Neural progenitor cell (in vitro differentiated cells): ENCODE results near the gene C19orf12. TPM values are rescaled to one million over a fixed set of nuclear protein-coding genes. Genes with fewer than 3 reads are reported as not detected.
A peak's percentile ranks its signal among the peaks of the same experiment; 100 is the strongest.

Experiments used
- DNase-seq: peaks from one replicate; pipeline ENCODE4 v3.0.0-alpha.2; 2016; ENCODE audit warnings: low spot score
- H2AFZ ChIP-seq: fragments of 200-600 bp; sonication (generic); replicated peaks from 2 replicates; pipeline ENCODE4 v1.6.1; 2016; ENCODE audit warnings: antibody characterized with exemption
- H3F3A ChIP-seq: fragments of 200-600 bp; sonication (generic); 2 replicates; pipeline ENCODE4 v1.6.1; 2016; ENCODE audit warnings: antibody characterized with exemption, low read depth
- H3K27ac ChIP-seq: fragments of 200-600 bp; sonication (generic); 2 replicates; pipeline ENCODE4 v1.5.1; 2016; ENCODE audit warnings: mild to moderate bottlenecking
- H3K27me3 ChIP-seq: fragments of 200-600 bp; sonication (generic); 2 replicates; pipeline ENCODE4 v1.6.1; 2016; ENCODE audit warnings: mild to moderate bottlenecking, moderate library complexity
- H3K36me3 ChIP-seq: fragments of 200-600 bp; sonication (generic); 2 replicates; pipeline ENCODE4 v1.5.1; 2016
- H3K4me1 ChIP-seq: fragments of 200-600 bp; sonication (generic); 2 replicates; pipeline ENCODE4 v1.6.1; 2016; ENCODE audit warnings: mixed run types
- H3K4me2 ChIP-seq: fragments of 200-600 bp; sonication (generic); 2 replicates; pipeline ENCODE4 v1.6.1; 2016
- H3K4me3 ChIP-seq: fragments of 200-600 bp; sonication (generic); 2 replicates; pipeline ENCODE4 v1.5.1; 2016
- H3K79me2 ChIP-seq: fragments of 200-600 bp; sonication (generic); 2 replicates; pipeline ENCODE4 v1.6.1; 2016; ENCODE audit warnings: low read depth
- H3K9ac ChIP-seq: fragments of 200-600 bp; sonication (generic); 2 replicates; pipeline ENCODE4 v1.6.1; 2016
- H3K9me3 ChIP-seq: fragments of 200-600 bp; sonication (generic); 2 replicates; pipeline ENCODE4 v1.5.1; 2016; ENCODE audit warnings: low read depth
- H4K20me1 ChIP-seq: fragments of 200-600 bp; sonication (generic); 2 replicates; pipeline ENCODE4 v1.6.1; 2016; ENCODE audit warnings: low read depth
- H3K27ac Mint-ChIP-seq: 3 replicates; pipeline ENCODE4 v1.8.0; 2021; ENCODE audit warnings: mixed read lengths
- H3K27me3 Mint-ChIP-seq: 2 replicates; pipeline ENCODE4 v1.8.0; 2022; ENCODE audit warnings: low read depth, mild to moderate bottlenecking, inconsistent platforms, moderate library complexity, mixed read lengths; ENCODE audit not compliant: insufficient read depth
- H3K36me3 Mint-ChIP-seq: 3 replicates; pipeline ENCODE4 v1.8.0; 2021; ENCODE audit warnings: mixed read lengths
- H3K4me1 Mint-ChIP-seq: 3 replicates; pipeline ENCODE4 v1.8.0; 2021; ENCODE audit warnings: mixed read lengths
- H3K4me3 Mint-ChIP-seq: 3 replicates; pipeline ENCODE4 v1.8.0; 2021; ENCODE audit warnings: mild to moderate bottlenecking, moderate library complexity, mixed read lengths
- H3K9me3 Mint-ChIP-seq: 3 replicates; pipeline ENCODE4 v1.8.0; 2020; ENCODE audit warnings: mixed read lengths
- EZH2 ChIP-seq: fragments of 200-600 bp; sonication (generic); IDR thresholded peaks from 2 replicates; pipeline ENCODE4 v1.6.1; 2017; ENCODE audit warnings: antibody characterized with exemption, mild to moderate bottlenecking, moderate library complexity
- EZH2phosphoT487 ChIP-seq: fragments of 200-600 bp; sonication (generic); IDR thresholded peaks from 2 replicates; pipeline ENCODE4 v1.6.1; 2017; ENCODE audit warnings: antibody characterized with exemption
- total RNA-seq: library from RNA; depleted of rRNA; stranded (reverse); fragments of >200 nt; gene quantifications from 2 replicates; pipeline ENCODE4 v1.2.3, GENCODE V29; 2015; ENCODE audit warnings: low replicate concordance
- TF ChIP-seq, protein P1 (sequence below): fragments of 200-600 bp; sonication (generic); IDR thresholded peaks from 2 replicates; pipeline ENCODE4 v1.5.1; 2017; ENCODE audit warnings: antibody characterized with exemption, mild to moderate bottlenecking

The C19orf12 gene
- total RNA-seq, 1 donor from 2014 or later, result 28.2 TPM

DNA sequence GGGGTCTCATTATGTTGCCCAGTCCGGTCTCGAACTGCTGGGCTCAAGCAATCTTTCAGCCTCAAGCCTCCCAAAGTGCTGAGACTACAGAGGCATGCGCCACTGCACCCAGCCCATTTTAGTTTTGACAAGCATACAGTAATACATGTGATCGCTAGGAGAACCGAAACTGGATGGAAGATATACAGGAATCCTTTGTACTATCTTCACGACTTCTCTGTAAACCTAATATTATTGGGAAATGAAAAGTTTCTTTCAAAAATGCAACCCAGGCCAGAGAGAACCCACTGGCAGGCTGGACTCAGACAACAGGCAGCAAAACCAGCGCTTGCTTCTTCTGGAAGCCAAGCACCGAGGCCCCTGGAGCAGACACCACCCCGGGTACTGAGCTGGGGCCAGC lies 9.4 kb downstream of the C19orf12 start:
- Histone ChIP-seq H3K9me3 (no peaks in the 10 kb centered on the region), H3K9ac (peak overlapping the region; percentile 7), H2AFZ (no peak overlapping the region), H4K20me1 (no peaks in the 10 kb centered on the region), H3K27ac (no peak overlapping the region), H3K4me1 (no peaks in the 10 kb centered on the region), H3K4me3 (no peak overlapping the region), H3F3A (no peaks in the 10 kb centered on the region), H3K79me2 (no peaks in the 10 kb centered on the region), H3K4me2 (no peak overlapping the region), H3K27me3 (no peaks in the 10 kb centered on the region), H3K36me3 (no peaks in the 10 kb centered on the region)
- no peak for DNase-seq
- no peak overlapping the region for H3K27ac Mint-ChIP-seq
- no peak overlapping the region for H3K4me3 Mint-ChIP-seq
- no peaks in the 10 kb centered on the region for H3K27me3 Mint-ChIP-seq
- TF ChIP-seq EZH2phosphoT487, result no peak
- TF ChIP-seq, protein P1, sequence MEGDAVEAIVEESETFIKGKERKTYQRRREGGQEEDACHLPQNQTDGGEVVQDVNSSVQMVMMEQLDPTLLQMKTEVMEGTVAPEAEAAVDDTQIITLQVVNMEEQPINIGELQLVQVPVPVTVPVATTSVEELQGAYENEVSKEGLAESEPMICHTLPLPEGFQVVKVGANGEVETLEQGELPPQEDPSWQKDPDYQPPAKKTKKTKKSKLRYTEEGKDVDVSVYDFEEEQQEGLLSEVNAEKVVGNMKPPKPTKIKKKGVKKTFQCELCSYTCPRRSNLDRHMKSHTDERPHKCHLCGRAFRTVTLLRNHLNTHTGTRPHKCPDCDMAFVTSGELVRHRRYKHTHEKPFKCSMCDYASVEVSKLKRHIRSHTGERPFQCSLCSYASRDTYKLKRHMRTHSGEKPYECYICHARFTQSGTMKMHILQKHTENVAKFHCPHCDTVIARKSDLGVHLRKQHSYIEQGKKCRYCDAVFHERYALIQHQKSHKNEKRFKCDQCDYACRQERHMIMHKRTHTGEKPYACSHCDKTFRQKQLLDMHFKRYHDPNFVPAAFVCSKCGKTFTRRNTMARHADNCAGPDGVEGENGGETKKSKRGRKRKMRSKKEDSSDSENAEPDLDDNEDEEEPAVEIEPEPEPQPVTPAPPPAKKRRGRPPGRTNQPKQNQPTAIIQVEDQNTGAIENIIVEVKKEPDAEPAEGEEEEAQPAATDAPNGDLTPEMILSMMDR, result no peak
- no peak for TF ChIP-seq EZH2
- no peaks in the 10 kb centered on the region for H3K9me3 Mint-ChIP-seq
- peaks cover 2% of the 10 kb centered on the region for H3K36me3 Mint-ChIP-seq
- no peaks in the 10 kb centered on the region for H3K4me1 Mint-ChIP-seq

DNA sequence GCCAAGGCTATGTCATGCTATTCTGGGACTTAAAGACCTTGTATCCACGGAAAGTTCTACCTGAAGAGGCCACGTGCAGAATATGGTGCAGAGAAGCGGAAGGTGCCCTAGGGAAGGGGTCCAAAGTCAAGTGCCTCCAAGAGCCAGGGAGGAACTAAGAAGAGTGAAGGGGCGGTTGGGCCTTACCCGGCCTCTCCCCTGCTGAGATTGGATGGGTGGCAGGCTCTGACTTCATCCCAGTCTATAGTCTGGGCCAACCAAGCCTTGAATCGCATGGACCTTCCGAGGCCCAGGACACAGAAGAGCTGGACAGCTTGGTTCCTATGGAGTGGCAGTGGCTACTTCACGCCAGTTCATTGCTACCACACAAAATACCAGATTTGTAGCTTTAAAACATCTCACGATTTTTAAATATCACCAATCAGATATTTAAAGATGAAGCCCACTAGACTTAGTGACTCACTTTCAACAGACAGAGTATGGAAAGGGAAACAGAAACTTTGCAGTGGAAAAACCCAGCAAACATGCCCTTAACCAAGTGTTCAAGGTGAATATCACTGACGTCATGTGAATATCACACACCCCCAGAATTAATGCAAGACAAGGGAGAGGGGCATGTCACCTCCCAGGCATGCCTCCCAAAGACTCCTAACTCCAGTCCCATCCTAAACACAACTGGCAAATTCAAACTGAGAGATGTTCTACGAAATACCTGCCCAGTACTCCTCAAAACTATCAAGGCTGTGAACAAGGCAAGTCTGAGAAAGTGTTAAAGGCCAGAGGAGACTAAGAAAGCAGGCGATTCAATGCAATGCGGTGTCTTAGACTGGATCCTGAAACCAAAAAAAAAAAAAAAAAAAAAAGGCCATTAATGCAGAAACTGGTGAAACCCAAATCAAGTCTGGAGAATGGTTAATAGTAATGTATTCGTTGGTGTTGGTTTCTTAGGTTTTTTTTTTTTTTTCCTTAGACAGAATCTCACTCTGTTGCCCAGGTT lies 10.2 kb downstream of the C19orf12 start:
- no peak overlapping the region for H3K4me3 ChIP-seq
- no peaks in the 10 kb centered on the region for H3F3A ChIP-seq
- H2AFZ ChIP-seq, result no peak overlapping the region
- Mint-ChIP-seq H3K27me3 (no peaks in the 10 kb centered on the region), H3K4me1 (no peaks in the 10 kb centered on the region), H3K4me3 (no peak overlapping the region), H3K27ac (no peak overlapping the region), H3K9me3 (no peaks in the 10 kb centered on the region), H3K36me3 (peaks cover 2% of the 10 kb centered on the region)
- H3K9ac ChIP-seq, result no peak overlapping the region
- no peaks in the 10 kb centered on the region for H3K79me2 ChIP-seq
- H3K27me3 ChIP-seq, result no peaks in the 10 kb centered on the region
- H3K4me2 ChIP-seq, result no peak overlapping the region
- H3K9me3 ChIP-seq, result no peaks in the 10 kb centered on the region
- H3K4me1 ChIP-seq, result peaks cover 5% of the 10 kb centered on the region
- H3K27ac ChIP-seq, result no peak overlapping the region
- H3K36me3 ChIP-seq, result no peaks in the 10 kb centered on the region
- H4K20me1 ChIP-seq, result no peaks in the 10 kb centered on the region
- TF ChIP-seq, protein P1, result no peak
- TF ChIP-seq EZH2phosphoT487 (no peak), EZH2 (no peak)
- DNase-seq, result no peak

DNA sequence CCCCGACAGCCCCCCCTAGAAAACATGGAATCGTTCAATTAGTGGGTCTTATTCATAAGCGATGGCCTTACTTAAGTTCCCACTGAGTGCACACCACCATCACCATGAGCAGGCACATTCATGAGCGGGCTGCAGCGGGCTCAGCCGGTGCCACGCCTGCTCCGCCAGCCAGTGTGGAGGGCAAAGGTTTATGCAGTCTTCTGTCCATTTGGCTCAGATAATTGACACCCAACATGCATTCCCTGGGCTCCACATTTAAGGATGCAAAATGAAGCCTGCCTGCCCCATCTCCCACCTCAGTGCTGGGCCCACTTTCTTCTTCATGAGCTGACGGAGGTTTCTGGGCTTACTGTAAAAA lies 12.1 kb downstream of the C19orf12 start:
- Histone ChIP-seq H3K27me3 (no peaks in the 10 kb centered on the region), H3F3A (no peaks in the 10 kb centered on the region), H4K20me1 (no peaks in the 10 kb centered on the region), H3K4me3 (no peak overlapping the region), H3K9ac (no peak overlapping the region), H3K4me2 (no peak overlapping the region), H3K9me3 (no peaks in the 10 kb centered on the region), H3K79me2 (no peaks in the 10 kb centered on the region), H3K36me3 (no peaks in the 10 kb centered on the region), H2AFZ (no peak overlapping the region), H3K4me1 (peaks cover 8% of the 10 kb centered on the region), H3K27ac (no peak overlapping the region)
- Mint-ChIP-seq H3K4me1 (no peaks in the 10 kb centered on the region), H3K4me3 (no peak overlapping the region), H3K27ac (no peak overlapping the region), H3K36me3 (peaks cover 2% of the 10 kb centered on the region), H3K9me3 (no peaks in the 10 kb centered on the region), H3K27me3 (no peaks in the 10 kb centered on the region)
- TF ChIP-seq, protein P1, result no peak
- TF ChIP-seq EZH2 (no peak), EZH2phosphoT487 (no peak)
- no peak for DNase-seq
